Stimulated activated CD4-positive, alpha-beta T cell treated with anti-CD3 and anti-CD28 coated beads, Interleukin-12 subunit alpha, Interleukin-12 subunit beta, amount 100 ng/mL, for 24 hours (primary cell): ENCODE data around the gene SUPT3H.
"Not testable (repeated sequence)": the region's sequence is repeated elsewhere in the genome, so short reads cannot be mapped to it uniquely, and the experiment has no call there.

Experiments used
- DNase-seq, 2 experiments: peaks; one replicate each; pipeline ENCODE4 v3.0.0-alpha.2; 2020; ENCODE audit warnings: low read depth in 2 of 2

Gene SUPT3H

GRCh38 chr6:45326698-45327417 lies 50.9 kb downstream of the SUPT3H start:
- no peak for DNase-seq

- DNase-seq = no peak
Measured at GRCh38 chr6:45323656-45324224, 54.0 kb downstream of the SUPT3H start.

GRCh38 chr6:45320349-45320748 lies 57.4 kb downstream of the SUPT3H start:
- no peak for DNase-seq

GRCh38 chr6:45314146-45314545 lies 63.6 kb downstream of the SUPT3H start:
- DNase-seq = no peak

GRCh38 chr6:45310118-45310788 lies 67.5 kb downstream of the SUPT3H start:
- DNase-seq = no peak

GRCh38 chr6:45305546-45305945 lies 72.2 kb downstream of the SUPT3H start:
- no peak for DNase-seq

- DNase-seq = no peak
Measured at GRCh38 chr6:45302832-45303231, 74.9 kb downstream of the SUPT3H start.

GRCh38 chr6:45301348-45302142 lies 76.2 kb downstream of the SUPT3H start:
- DNase-seq = no peak

- no peak for DNase-seq
Measured at GRCh38 chr6:45300736-45301135, 77.0 kb downstream of the SUPT3H start.

GRCh38 chr6:45299096-45299581 lies 78.6 kb downstream of the SUPT3H start:
- no peak for DNase-seq

- DNase-seq = no peak
Measured at GRCh38 chr6:45297320-45297719, 80.4 kb downstream of the SUPT3H start.

GRCh38 chr6:45294065-45294701 lies 83.6 kb downstream of the SUPT3H start:
- not testable (repeated sequence) for DNase-seq

GRCh38 chr6:45293306-45293705 lies 84.4 kb downstream of the SUPT3H start:
- DNase-seq = no peak

- no peak for DNase-seq
Measured at GRCh38 chr6:45289751-45290514, 87.8 kb downstream of the SUPT3H start.

- not testable (repeated sequence) for DNase-seq
Measured at GRCh38 chr6:45286707-45287106, 91.0 kb downstream of the SUPT3H start.

- no peak for DNase-seq
Measured at GRCh38 chr6:45278367-45278766, 99.4 kb downstream of the SUPT3H start.

GRCh38 chr6:45277741-45278140 lies 100.0 kb downstream of the SUPT3H start:
- not testable (repeated sequence) for DNase-seq

GRCh38 chr6:45275358-45275757 lies 102.4 kb downstream of the SUPT3H start:
- no peak for DNase-seq

- DNase-seq = no peak
Measured at GRCh38 chr6:45272626-45273025, 105.1 kb downstream of the SUPT3H start.

GRCh38 chr6:45265246-45265645 lies 112.5 kb downstream of the SUPT3H start:
- DNase-seq = no peak

- no peak for DNase-seq
Measured at GRCh38 chr6:45260696-45261095, 117.0 kb downstream of the SUPT3H start.
